ENCODE data around the gene CYB5D1.

GRCh38 chr17:7839876-7840261 is 17.9 kb upstream of the CYB5D1 start:
- TF ChIP-seq CTCF (IDR thresholded peaks at IDR 0.05): no peak
- TF ChIP-seq POLR2AphosphoS5 (IDR thresholded peaks at IDR 0.05): no peak
- TF ChIP-seq POLR2A (IDR thresholded peaks at IDR 0.05): no peak

All from gastroesophageal sphincter (tissue), 3 donors.